Measurements from ENCODE around the gene SLC35G3. TPM values are rescaled to one million over a fixed set of nuclear protein-coding genes. Genes with fewer than 3 reads are reported as not detected.

SLC35G3 gene
- total RNA-seq, 6 experiments from 2014 or later, result not detected

DNA sequence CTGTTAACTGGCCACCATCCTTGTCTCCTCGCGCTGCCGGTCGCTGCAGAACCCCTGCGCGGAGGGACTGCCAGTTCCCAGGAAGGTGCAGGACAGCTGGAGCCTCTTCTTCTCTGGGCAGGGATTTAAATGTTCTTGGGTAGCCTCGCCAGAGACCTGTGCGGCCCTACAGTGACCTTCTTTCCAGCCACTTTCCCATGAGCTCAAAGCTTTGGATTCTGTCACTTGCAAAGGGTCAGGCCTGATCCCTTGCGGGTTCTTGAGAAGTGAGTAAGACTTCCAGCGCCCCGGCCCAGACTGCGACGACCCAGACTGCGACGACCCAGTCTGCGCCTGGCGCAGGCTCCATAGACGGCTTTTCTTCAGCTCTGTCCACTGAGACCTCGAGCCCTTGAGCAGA lies 47.3 kb upstream of the SLC35G3 start:
- Histone ChIP-seq H3K4me1 (peaks cover 0 to 9% (median 0%) of the 10 kb centered on the region in 4 donors), H3K36me3 (no peaks in the 10 kb centered on the region), H3K27ac (peak overlapping the region in 2 of 3 donors; percentile 86 to 92), H3K4me3 (peak overlapping the region in 2 of 3 donors; percentile 74 to 82), H3K27me3 (no peaks in the 10 kb centered on the region), H3K9me3 (no peaks in the 10 kb centered on the region)
- ATAC-seq (no peak), DNase-seq (peak in 1 of 3 donors; percentile 47)
- TF ChIP-seq, protein P1, sequence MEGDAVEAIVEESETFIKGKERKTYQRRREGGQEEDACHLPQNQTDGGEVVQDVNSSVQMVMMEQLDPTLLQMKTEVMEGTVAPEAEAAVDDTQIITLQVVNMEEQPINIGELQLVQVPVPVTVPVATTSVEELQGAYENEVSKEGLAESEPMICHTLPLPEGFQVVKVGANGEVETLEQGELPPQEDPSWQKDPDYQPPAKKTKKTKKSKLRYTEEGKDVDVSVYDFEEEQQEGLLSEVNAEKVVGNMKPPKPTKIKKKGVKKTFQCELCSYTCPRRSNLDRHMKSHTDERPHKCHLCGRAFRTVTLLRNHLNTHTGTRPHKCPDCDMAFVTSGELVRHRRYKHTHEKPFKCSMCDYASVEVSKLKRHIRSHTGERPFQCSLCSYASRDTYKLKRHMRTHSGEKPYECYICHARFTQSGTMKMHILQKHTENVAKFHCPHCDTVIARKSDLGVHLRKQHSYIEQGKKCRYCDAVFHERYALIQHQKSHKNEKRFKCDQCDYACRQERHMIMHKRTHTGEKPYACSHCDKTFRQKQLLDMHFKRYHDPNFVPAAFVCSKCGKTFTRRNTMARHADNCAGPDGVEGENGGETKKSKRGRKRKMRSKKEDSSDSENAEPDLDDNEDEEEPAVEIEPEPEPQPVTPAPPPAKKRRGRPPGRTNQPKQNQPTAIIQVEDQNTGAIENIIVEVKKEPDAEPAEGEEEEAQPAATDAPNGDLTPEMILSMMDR (IDR thresholded peaks at IDR 0.05), result no peak
- TF ChIP-seq POLR2A (IDR thresholded peaks at IDR 0.05), result no peak
- 85% methylated on average over 19 of the region's 19 CpGs for WGBS (ENCODE audit: insufficient coverage, low coverage, low lambda C conversion rate, missing lambda C conversion rate)
- intact Hi-C loops (cut with DNase I), result no loop called here

DNA sequence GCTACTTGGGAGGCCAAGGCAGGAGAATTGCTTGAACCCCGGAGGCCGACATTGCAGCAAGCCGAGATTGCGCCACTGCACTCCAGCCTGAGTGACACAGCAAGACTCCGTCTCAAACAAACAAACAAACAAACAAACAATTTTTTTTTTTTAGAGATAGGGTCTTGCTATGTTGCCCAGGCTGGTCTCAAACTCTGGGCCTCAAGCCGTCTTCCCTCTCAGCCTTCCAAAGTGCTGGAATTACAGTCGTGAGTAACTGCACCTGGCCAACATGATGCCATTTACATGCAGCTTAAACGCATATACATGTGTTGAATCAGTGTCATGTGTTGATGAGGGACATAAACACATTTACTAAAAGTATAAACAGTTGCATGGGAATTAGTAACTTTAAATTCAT lies 46.7 kb upstream of the SLC35G3 start:
- TF ChIP-seq, protein P1 (IDR thresholded peaks at IDR 0.05), result no peak
- no peak for TF ChIP-seq POLR2A (IDR thresholded peaks at IDR 0.05)
- Histone ChIP-seq H3K27ac (no peak overlapping the region), H3K36me3 (no peaks in the 10 kb centered on the region), H3K4me1 (peaks cover 0 to 9% (median 0%) of the 10 kb centered on the region in 4 donors), H3K9me3 (no peaks in the 10 kb centered on the region), H3K4me3 (no peak overlapping the region), H3K27me3 (no peaks in the 10 kb centered on the region)
- intact Hi-C loops (cut with DNase I), result no loop called here
- no peak for DNase-seq
- WGBS (ENCODE audit: insufficient coverage, low coverage, low lambda C conversion rate, missing lambda C conversion rate), result 84% methylated on average over 6 of the region's 8 CpGs
- no peak for ATAC-seq

DNA sequence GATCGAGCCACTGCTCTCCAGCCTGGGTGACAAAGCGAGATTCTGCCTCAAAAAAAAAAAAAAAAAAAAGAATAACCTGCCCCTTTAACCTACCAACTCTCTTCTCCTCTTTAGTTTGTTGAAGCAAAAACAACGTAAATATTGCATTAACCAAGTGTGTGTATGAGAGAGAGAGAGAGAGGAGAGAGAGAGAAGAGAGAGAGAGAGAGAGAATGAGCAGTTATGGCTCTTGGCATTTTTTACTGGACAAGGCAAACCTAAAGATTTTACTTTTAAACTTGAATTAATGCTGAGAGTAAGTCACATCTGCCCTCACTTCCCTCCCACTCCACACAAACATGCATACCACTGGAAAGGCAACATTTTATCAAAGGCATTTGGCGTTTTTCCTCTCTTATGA lies 45.6 kb upstream of the SLC35G3 start:
- Histone ChIP-seq H3K27me3 (no peaks in the 10 kb centered on the region), H3K27ac (no peak overlapping the region), H3K4me1 (peaks cover 0 to 9% (median 0%) of the 10 kb centered on the region in 4 donors), H3K36me3 (no peaks in the 10 kb centered on the region), H3K4me3 (no peak overlapping the region), H3K9me3 (no peaks in the 10 kb centered on the region)
- DNase-seq, result no peak
- TF ChIP-seq, protein P1 (IDR thresholded peaks at IDR 0.05), result no peak
- TF ChIP-seq POLR2A (IDR thresholded peaks at IDR 0.05), result no peak
- ATAC-seq, result no peak
- WGBS (ENCODE audit: insufficient coverage, low coverage, low lambda C conversion rate, missing lambda C conversion rate), result 50% methylated on average over 4 of the region's 4 CpGs
- intact Hi-C loops (cut with DNase I), result no loop called here

DNA sequence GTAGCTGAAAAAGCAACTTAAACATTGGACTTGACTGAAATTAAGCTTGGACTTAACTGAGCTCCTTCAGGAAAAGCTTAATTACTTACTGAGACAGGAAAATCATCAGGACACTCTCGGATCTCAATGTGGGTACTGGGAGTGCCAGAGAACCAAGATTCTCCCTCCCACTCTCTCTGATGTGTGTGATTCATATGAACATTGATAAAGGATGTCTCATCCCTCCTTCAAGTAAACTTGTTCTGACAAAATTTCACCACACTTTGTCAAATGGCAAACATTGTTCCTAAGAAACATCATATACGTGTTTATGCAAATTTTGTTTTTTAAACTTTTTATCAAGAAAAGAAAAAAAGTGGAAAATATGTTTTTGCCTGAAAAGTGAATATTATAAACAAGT lies 44.6 kb upstream of the SLC35G3 start:
- TF ChIP-seq, protein P1 (IDR thresholded peaks at IDR 0.05), result no peak
- TF ChIP-seq POLR2A (IDR thresholded peaks at IDR 0.05), result no peak
- no peaks in the 10 kb centered on the region for H3K36me3 ChIP-seq
- H3K4me1 ChIP-seq, result peaks cover 0 to 9% (median 0%) of the 10 kb centered on the region in 4 donors
- intact Hi-C loops (cut with DNase I), result no loop called here
- ATAC-seq, result no peak
- no peak overlapping the region for H3K4me3 ChIP-seq
- 59% methylated on average over 2 of the region's 2 CpGs for WGBS (ENCODE audit: insufficient coverage, low coverage, low lambda C conversion rate, missing lambda C conversion rate)
- no peak overlapping the region for H3K27ac ChIP-seq
- H3K9me3 ChIP-seq, result no peaks in the 10 kb centered on the region
- no peak for DNase-seq
- no peaks in the 10 kb centered on the region for H3K27me3 ChIP-seq

DNA sequence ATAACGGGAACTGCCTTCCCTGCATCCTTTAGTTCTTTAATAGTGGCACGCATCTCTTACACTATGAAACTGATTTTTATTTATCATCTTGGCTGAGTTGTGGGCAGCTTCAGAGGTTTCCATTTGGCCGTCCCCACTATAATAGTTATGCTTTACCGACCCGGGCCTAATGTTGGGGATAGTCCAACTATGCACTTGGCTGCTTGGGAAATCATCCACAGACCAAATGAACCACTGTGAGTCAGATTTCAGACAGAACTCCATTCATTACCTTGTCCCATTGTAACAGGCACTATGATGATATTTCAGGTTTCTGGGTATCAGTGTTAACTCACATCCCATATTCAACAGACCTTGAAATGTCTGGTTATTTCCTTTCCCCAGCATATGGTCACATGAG lies 42.6 kb upstream of the SLC35G3 start:
- no peak overlapping the region for H3K27ac ChIP-seq
- no peak for DNase-seq
- no peak overlapping the region for H3K4me3 ChIP-seq
- ATAC-seq, result no peak
- H3K27me3 ChIP-seq, result no peaks in the 10 kb centered on the region
- no peaks in the 10 kb centered on the region for H3K36me3 ChIP-seq
- intact Hi-C loops (cut with DNase I), result no loop called here
- TF ChIP-seq, protein P1 (IDR thresholded peaks at IDR 0.05), result no peak
- TF ChIP-seq POLR2A (IDR thresholded peaks at IDR 0.05), result no peak
- 85% methylated on average over 2 of the region's 5 CpGs for WGBS (ENCODE audit: insufficient coverage, low coverage, low lambda C conversion rate, missing lambda C conversion rate)
- no peaks in the 10 kb centered on the region for H3K9me3 ChIP-seq
- peaks cover 0 to 5% (median 0%) of the 10 kb centered on the region in 4 donors for H3K4me1 ChIP-seq
